K562 (cell line): ENCODE data around the gene TDRKH. TPM values are rescaled to one million over a fixed set of nuclear protein-coding genes. Genes with fewer than 3 reads are reported as not detected.

Source experiments
- ATAC-seq: fragments of 200-7000 bp; cut with Tn5 transposase; 3 replicates; pipeline ENCODE4 v1.9.1; 2020; ENCODE audit warnings: moderate library complexity
- BruUV-seq: library from RNA; stranded (reverse); fragments of 400-500 nt; replicated peaks from 2 replicates; lab custom pipeline; 2021; lab: Mats Ljungman, UMichigan
- CTCF ChIA-PET: fragments of 300-600 bp; formaldehyde crosslinking; extraction: SDS; loops from one replicate; lab custom pipeline; 2021; ENCODE audit warnings: low intra/inter-chr PET ratio; lab: Yijun Ruan, JAX
- POLR2A ChIA-PET: fragments of 300-600, 350-650 bp; sonication (Branson Sonifier 250); formaldehyde crosslinking; extraction: SDS; loops from one replicate; lab custom pipeline; 2021; ENCODE audit warnings: antibody characterized with exemption, inconsistent platforms; lab: Yijun Ruan, JAX
- DNase-seq, 4 experiments: peaks; one replicate each; pipeline versions ENCODE4 v3.0.0 to v3.0.0-alpha.2; 2011 to 2018; ENCODE audit warnings: low spot score in 3 of 4, mixed read lengths in 3 of 4; ENCODE audit errors: extremely low read depth in 1 of 4
- FAIRE-seq: peaks from 2 replicates; lab custom pipeline; 2011; peaks lifted over from hg19 to GRCh38; lab: Jason Lieb, UNC
- H2AFZ ChIP-seq: 2 replicates; pipeline ENCODE4 v1.6.0; 2011; ENCODE audit warnings: low read depth, low read length, control low read depth, inconsistent platforms
- H3K27ac ChIP-seq: fragments of 200-600 bp; 3 replicates; pipeline ENCODE4 v1.8.0; 2011; ENCODE audit warnings: low read depth, mild to moderate bottlenecking, control low read depth, inconsistent platforms, low read length, moderate library complexity, mixed read lengths; ENCODE audit errors: extremely low read depth
- H3K27me3 ChIP-seq, 2 experiments: fragments of 300-600 bp in 1 of 2; 2 replicates in 1 of 2; 3 replicates in 1 of 2; pipeline versions ENCODE4 v1.6.0 to v1.8.0; 2011; ENCODE audit warnings: inconsistent platforms in 2 of 2, low read length in 2 of 2, mild to moderate bottlenecking in 1 of 2, mixed read lengths in 1 of 2, moderate library complexity in 1 of 2; ENCODE audit not compliant: control insufficient read depth in 2 of 2, insufficient read depth in 2 of 2
- H3K36me3 ChIP-seq: fragments of 300-600 bp; 3 replicates; pipeline ENCODE4 v1.8.0; 2011; ENCODE audit warnings: mild to moderate bottlenecking, low read length, inconsistent platforms; ENCODE audit not compliant: control insufficient read depth, insufficient read depth
- H3K4me1 ChIP-seq, 2 experiments: fragments of 200-600 bp in 1 of 2; replicated peaks in 1 of 2; 2 replicates in 1 of 2; 3 replicates in 1 of 2; pipeline versions ENCODE4 v1.5.1 to v1.8.0; 2011; ENCODE audit warnings: inconsistent platforms in 2 of 2, low read length in 2 of 2, mild to moderate bottlenecking in 1 of 2, mixed read lengths in 1 of 2, moderate library complexity in 1 of 2; ENCODE audit not compliant: control insufficient read depth in 2 of 2, insufficient read depth in 2 of 2
- H3K4me2 ChIP-seq: 2 replicates; pipeline ENCODE4 v1.6.1; 2011; ENCODE audit warnings: low read length, control low read depth, inconsistent platforms, mixed read lengths; ENCODE audit not compliant: insufficient read depth
- H3K4me3 ChIP-seq: fragments of 200-600 bp; sonication (generic), shearing (Covaris generic); 2 replicates; pipeline ENCODE4 v1.5.1; 2016; ENCODE audit warnings: control low read depth, inconsistent platforms
- H3K79me2 ChIP-seq: fragments of 200-600 bp; 3 replicates; pipeline ENCODE4 v1.8.0; 2011; ENCODE audit warnings: low read length, inconsistent platforms; ENCODE audit not compliant: control insufficient read depth, insufficient read depth
- H3K9ac ChIP-seq, 2 experiments: 2 replicates each; pipeline versions ENCODE4 v1.6.0 to v1.6.1; 2011; ENCODE audit warnings: low read depth in 2 of 2, low read length in 2 of 2, control low read depth in 1 of 2, inconsistent platforms in 1 of 2, mild to moderate bottlenecking in 1 of 2, mixed read lengths in 1 of 2; ENCODE audit not compliant: insufficient read depth in 1 of 2
- H3K9me1 ChIP-seq: one replicate; pipeline ENCODE4 v1.6.0; 2011; ENCODE audit warnings: inconsistent platforms, mild to moderate bottlenecking, low read length, moderate library complexity; ENCODE audit not compliant: control insufficient read depth, insufficient read depth
- H3K9me3 ChIP-seq: replicated peaks from 2 replicates; pipeline ENCODE4 v1.5.1; 2011; ENCODE audit warnings: low read depth, low read length, inconsistent platforms; ENCODE audit not compliant: control insufficient read depth, insufficient read depth
- H4K20me1 ChIP-seq: replicated peaks from 2 replicates; pipeline ENCODE4 v1.6.1; 2011; ENCODE audit warnings: low read length, inconsistent platforms, mixed read lengths; ENCODE audit not compliant: control insufficient read depth, insufficient read depth
- DNMT1 ChIP-seq: fragments of 450-650 bp; IDR thresholded peaks from 2 replicates; pipeline ENCODE4 v1.6.1; 2016; ENCODE audit warnings: antibody characterized with exemption, mild to moderate bottlenecking
- HDAC3 ChIP-seq: fragments of 450-650 bp; IDR thresholded peaks from 2 replicates; pipeline ENCODE4 v1.6.1; 2018; ENCODE audit warnings: borderline replicate concordance, mild to moderate bottlenecking, moderate library complexity; ENCODE audit not compliant: partially characterized antibody
- MCM5 ChIP-seq: fragments of 450-650 bp; IDR thresholded peaks from 2 replicates; pipeline ENCODE4 v1.6.1; 2016; ENCODE audit warnings: low read depth
- NUFIP1 ChIP-seq: fragments of 450-650 bp; IDR thresholded peaks from 2 replicates; pipeline ENCODE4 v1.6.1; 2018; ENCODE audit not compliant: partially characterized antibody
- PHTF2 ChIP-seq: fragments of 250-450 bp; sonication (Bioruptor Pico); IDR thresholded peaks from 2 replicates; pipeline ENCODE4 v1.5.0; 2021; ENCODE audit warnings: mild to moderate bottlenecking
- SRF ChIP-seq, 2 experiments: fragments of 250-450, 450-650 bp in 1 of 2; sonication (Bioruptor Pico) in 1 of 2; sonication (generic) in 1 of 2; formaldehyde crosslinking; IDR thresholded peaks; 2 replicates each; pipeline versions ENCODE4 v1.5.0 to v1.5.1; 2020 to 2022; ENCODE audit warnings: mild to moderate bottlenecking in 1 of 2, missing genetic modification reagents in 1 of 2
- WGBS: fragments of 100-300 bp; shearing (Covaris generic); methylation state at CpG from one replicate; pipeline ENCODE4 v1.1.6; 2016; ENCODE audit warnings: low coverage, mixed read lengths; ENCODE audit not compliant: insufficient coverage; ENCODE audit errors: missing lambda C conversion rate; 5-methylcytosine and 5-hydroxymethylcytosine counted together
- in situ Hi-C: fragments of 300-500 bp; cut with MboI; formaldehyde crosslinking; loops from 4 replicates; pipeline ENCODE4 v1.15.0; 2018; ENCODE audit warnings: inconsistent platforms, mixed read lengths
- intact Hi-C: fragments of 100-400 bp; cut with micrococcal nuclease; formaldehyde crosslinking; loops from 2 replicates; pipeline ENCODE4 v1.14.2; 2022
- polyA plus RNA-seq, 8 experiments: library from polyadenylated mRNA; depleted of rRNA in 4 of 8; stranded (reverse) in 5 of 8; unstranded in 3 of 8; fragments of >200 nt; fragmentation: Nextera tagmentation in 2 of 8; fragmentation: Illumina TruSeq in 1 of 8; extraction: Ambion mirVana in 2 of 8; extraction: Trizol in 1 of 8; gene quantifications; 2 replicates each; pipeline versions ENCODE4 v1.2.1 to v1.2.3, GENCODE V29; 2011 to 2014; ENCODE audit warnings: inconsistent platforms in 1 of 8, missing spikeins in 1 of 8
- total RNA-seq, 7 experiments: library from RNA; depleted of rRNA in 6 of 7; stranded (reverse); fragments of >200 nt in 6 of 7; fragmentation: Illumina TruSeq in 2 of 7; extraction: Trizol in 2 of 7; gene quantifications; 2 replicates each; pipeline versions ENCODE4 v1.2.1 to v1.2.3, GENCODE V29; 2011 to 2021; ENCODE audit warnings: low replicate concordance in 1 of 7
- TF ChIP-seq, protein P1 (sequence below): sonication (generic); IDR thresholded peaks from 2 replicates; pipeline ENCODE4 v1.6.1; 2016

The TDRKH gene
- total and polyA plus RNA-seq, 9 of the 15 experiments (the other 6 are each of a cell fraction or from before 2014, with no cell fraction given) = 4.3 to 21.3 (median 8.4) TPM

DNA sequence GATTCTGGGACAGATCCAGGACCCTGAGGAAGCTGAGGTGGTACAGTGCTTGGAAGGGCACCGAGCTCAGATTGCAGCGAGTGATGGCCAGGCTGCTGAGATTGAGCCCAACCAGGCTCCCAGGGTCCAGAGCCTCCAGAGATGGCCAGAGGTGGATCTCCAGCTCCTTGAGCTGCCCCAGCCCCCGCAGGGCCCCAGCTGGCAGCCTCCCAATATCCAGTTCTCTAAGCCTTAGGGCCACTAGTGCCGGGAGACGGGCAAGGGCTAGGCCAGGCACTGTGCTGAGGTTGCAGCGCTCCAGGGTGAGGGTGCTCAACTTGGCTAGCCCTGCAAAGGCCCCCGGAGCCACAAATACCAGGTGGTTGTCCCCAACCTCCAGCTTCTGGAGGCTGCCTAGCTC lies 11.5 kb upstream of the TDRKH start:
- TF ChIP-seq, protein P1, sequence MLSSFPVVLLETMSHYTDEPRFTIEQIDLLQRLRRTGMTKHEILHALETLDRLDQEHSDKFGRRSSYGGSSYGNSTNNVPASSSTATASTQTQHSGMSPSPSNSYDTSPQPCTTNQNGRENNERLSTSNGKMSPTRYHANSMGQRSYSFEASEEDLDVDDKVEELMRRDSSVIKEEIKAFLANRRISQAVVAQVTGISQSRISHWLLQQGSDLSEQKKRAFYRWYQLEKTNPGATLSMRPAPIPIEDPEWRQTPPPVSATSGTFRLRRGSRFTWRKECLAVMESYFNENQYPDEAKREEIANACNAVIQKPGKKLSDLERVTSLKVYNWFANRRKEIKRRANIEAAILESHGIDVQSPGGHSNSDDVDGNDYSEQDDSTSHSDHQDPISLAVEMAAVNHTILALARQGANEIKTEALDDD = no peak
- no peak for TF ChIP-seq NUFIP1
- TF ChIP-seq MCM5 = no peak
- no peak for TF ChIP-seq PHTF2 (CRISPR knock-in tag)
- TF ChIP-seq SRF (CRISPR knock-in tag; IDR thresholded peaks at IDR 0.05) = no peak
- TF ChIP-seq DNMT1 = no peak
- no peak for TF ChIP-seq HDAC3

More for the DNA sequence above, 11.5 kb upstream of the TDRKH start:
- Histone ChIP-seq H3K27me3 (peaks cover 54 to 85% of the 10 kb centered on the region in 2 experiments), H2AFZ (no peak overlapping the region), H3K9me1 (no peaks in the 10 kb centered on the region), H4K20me1 (peaks cover 19% of the 10 kb centered on the region), H3K9ac (no peak overlapping the region), H3K4me1 (peaks cover 0 to 8% of the 10 kb centered on the region in 2 experiments; a peak in 1 of 5 replicates), H3K4me2 (no peak overlapping the region), H3K36me3 (no peaks in the 10 kb centered on the region), H3K9me3 (no peaks in the 10 kb centered on the region), H3K27ac (no peak overlapping the region), H3K79me2 (no peaks in the 10 kb centered on the region), H3K4me3 (no peak overlapping the region)
- DNase-seq = no peak
- no TSS peak for BruUV-seq
- intact Hi-C loops = no loop called here
- in situ Hi-C loops = no loop called here
- ATAC-seq = no peak
- ChIA-PET POLR2A (interaction anchor here (0.5 to 1.8 kb wide), 4 partner anchors 12 to 25 kb away, joined by 3 to 9 read pairs (median 4); partner anchors contain the start of gene TDRKH), CTCF (no interaction called here)
- FAIRE-seq = no peak
- 5% methylated on average over 7 of the region's 7 CpGs for WGBS
